Astrocyte of the hippocampus (primary cell): ENCODE results near the gene NKX1-1.
A peak's percentile ranks its signal among the peaks of the same experiment; 100 is the strongest.
"Not testable (repeated sequence)": the region's sequence is repeated elsewhere in the genome, so short reads cannot be mapped to it uniquely, and the experiment has no call there.

Source experiments
- DNase-seq: peaks from one replicate; pipeline ENCODE4 v3.0.0; 2011; ENCODE audit warnings: low read depth, low spot score

NKX1-1 gene

GRCh38 chr4:1404573-1405253 is 1.5 kb downstream of the NKX1-1 start:
- no peak for DNase-seq

- DNase-seq, result peak; percentile 12
These were observed 2.4 kb downstream of the NKX1-1 start for GRCh38 chr4:1403591-1404572.

GRCh38 chr4:1403177-1403583 is 3.1 kb downstream of the NKX1-1 start:
- DNase-seq, result no peak

GRCh38 chr4:1402516-1403091 is 3.6 kb downstream of the NKX1-1 start:
- DNase-seq, result no peak

GRCh38 chr4:1402021-1402515 is 4.2 kb downstream of the NKX1-1 start:
- DNase-seq, result no peak

GRCh38 chr4:1401409-1402020 is 4.7 kb downstream of the NKX1-1 start:
- DNase-seq, result no peak

GRCh38 chr4:1400831-1401408 is 5.3 kb downstream of the NKX1-1 start:
- no peak for DNase-seq

- no peak for DNase-seq
These were observed 5.9 kb downstream of the NKX1-1 start for GRCh38 chr4:1400191-1400805.

GRCh38 chr4:1399508-1400190 is 6.6 kb downstream of the NKX1-1 start:
- no peak for DNase-seq

- no peak for DNase-seq
These were observed 7.3 kb downstream of the NKX1-1 start for GRCh38 chr4:1398681-1399507.

- no peak for DNase-seq
These were observed 9.3 kb downstream of the NKX1-1 start for GRCh38 chr4:1396806-1397455.

- DNase-seq, result no peak
These were observed 10.1 kb downstream of the NKX1-1 start for GRCh38 chr4:1395941-1396805.

- DNase-seq, result not testable (repeated sequence)
These were observed 10.8 kb downstream of the NKX1-1 start for GRCh38 chr4:1395389-1395820.

- DNase-seq, result not testable (repeated sequence)
These were observed 11.5 kb downstream of the NKX1-1 start for GRCh38 chr4:1394554-1395388.

GRCh38 chr4:1393866-1394265 is 12.4 kb downstream of the NKX1-1 start:
- DNase-seq, result no peak

- DNase-seq, result not testable (repeated sequence)
These were observed 12.9 kb downstream of the NKX1-1 start for GRCh38 chr4:1393363-1393762.
